Testis (tissue), 2 donors: ENCODE data around the gene KRTAP3-2.

ENCODE experiments used
- POLR2A ChIP-seq: fragments of 450-650 bp; IDR thresholded peaks from one replicate; pipeline ENCODE4 v1.6.1; 2017; ENCODE audit warnings: antibody characterized with exemption, mild to moderate bottlenecking, moderate library complexity
- TF ChIP-seq, protein P1 (sequence below), 3 experiments: fragments of 450-650 bp in 2 of 3; fragments of 200-600 bp in 1 of 3; sonication (generic) in 1 of 3; IDR thresholded peaks; one replicate each; pipeline ENCODE4 v1.5.1; 2016 to 2019; ENCODE audit warnings: antibody characterized with exemption in 3 of 3, mild to moderate bottlenecking in 2 of 3, moderate library complexity in 1 of 3

DNA sequence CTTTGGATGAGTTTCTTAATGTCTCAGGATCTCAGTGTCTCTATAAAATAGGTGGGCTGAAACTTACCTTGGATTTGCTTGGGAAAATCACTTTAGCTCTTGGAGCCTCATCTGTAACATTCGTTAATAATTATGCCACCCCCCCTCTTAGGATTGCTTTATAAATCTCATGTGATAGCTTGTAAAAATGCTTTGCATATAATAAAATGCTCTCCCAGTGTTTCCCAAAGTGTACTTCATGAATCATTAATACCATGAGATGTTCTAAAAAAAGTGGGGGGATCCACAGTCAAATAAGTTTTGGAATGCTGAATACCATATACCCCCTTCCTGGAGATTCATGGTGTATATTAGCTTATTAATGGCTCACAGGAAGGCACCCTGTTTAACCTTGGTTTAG is 38.1 kb downstream of the KRTAP3-2 start:
- TF ChIP-seq, protein P1, sequence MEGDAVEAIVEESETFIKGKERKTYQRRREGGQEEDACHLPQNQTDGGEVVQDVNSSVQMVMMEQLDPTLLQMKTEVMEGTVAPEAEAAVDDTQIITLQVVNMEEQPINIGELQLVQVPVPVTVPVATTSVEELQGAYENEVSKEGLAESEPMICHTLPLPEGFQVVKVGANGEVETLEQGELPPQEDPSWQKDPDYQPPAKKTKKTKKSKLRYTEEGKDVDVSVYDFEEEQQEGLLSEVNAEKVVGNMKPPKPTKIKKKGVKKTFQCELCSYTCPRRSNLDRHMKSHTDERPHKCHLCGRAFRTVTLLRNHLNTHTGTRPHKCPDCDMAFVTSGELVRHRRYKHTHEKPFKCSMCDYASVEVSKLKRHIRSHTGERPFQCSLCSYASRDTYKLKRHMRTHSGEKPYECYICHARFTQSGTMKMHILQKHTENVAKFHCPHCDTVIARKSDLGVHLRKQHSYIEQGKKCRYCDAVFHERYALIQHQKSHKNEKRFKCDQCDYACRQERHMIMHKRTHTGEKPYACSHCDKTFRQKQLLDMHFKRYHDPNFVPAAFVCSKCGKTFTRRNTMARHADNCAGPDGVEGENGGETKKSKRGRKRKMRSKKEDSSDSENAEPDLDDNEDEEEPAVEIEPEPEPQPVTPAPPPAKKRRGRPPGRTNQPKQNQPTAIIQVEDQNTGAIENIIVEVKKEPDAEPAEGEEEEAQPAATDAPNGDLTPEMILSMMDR (IDR thresholded peaks at IDR 0.05) = no peak
- TF ChIP-seq POLR2A = no peak
